GM13976 (cell line): ENCODE data around the gene TACR2.

Experiments
- DNase-seq: peaks from one replicate; pipeline ENCODE4 v3.0.0; 2012; ENCODE audit warnings: low spot score
- CTCF ChIP-seq: IDR thresholded peaks from 2 replicates; pipeline ENCODE4 v1.5.1; 2012; ENCODE audit warnings: borderline replicate concordance, mild to moderate bottlenecking; ENCODE audit not compliant: insufficient read depth; ENCODE audit errors: extremely low read depth, missing control alignments, control extremely low read depth
- in situ Hi-C: fragments of 300-500 bp; cut with MboI; formaldehyde crosslinking; loops from one replicate; pipeline ENCODE4 v1.12.0; 2022; ENCODE audit warnings: low sequenced_read_pairs, mixed read lengths, inconsistent platforms; ENCODE audit not compliant: unreplicated experiment

The TACR2 gene

GRCh38 chr10:69421611-69422308 is 5.0 kb upstream of the TACR2 start:
- in situ Hi-C loops, result loop anchor here (10.0 kb wide), 1 partner anchor 83 kb away; no protein-coding TSS in a partner anchor
- no peak for DNase-seq
- TF ChIP-seq CTCF, result no peak

GRCh38 chr10:69419744-69420126 is 3.0 kb upstream of the TACR2 start:
- in situ Hi-C loops, result loop anchor here (10.0 kb wide), 1 partner anchor 85 kb away; no protein-coding TSS in a partner anchor
- TF ChIP-seq CTCF, result no peak
- DNase-seq, result no peak

- TF ChIP-seq CTCF, result no peak
- in situ Hi-C loops, result no loop called here
- no peak for DNase-seq
Measured at GRCh38 chr10:69419096-69419743, 2.5 kb upstream of the TACR2 start.

- in situ Hi-C loops, result no loop called here
Measured at GRCh38 chr10:69418052-69418752, 1.5 kb upstream of the TACR2 start.

GRCh38 chr10:69417542-69417941 is 824 bp upstream of the TACR2 start:
- no peak for DNase-seq
- no peak for TF ChIP-seq CTCF
- in situ Hi-C loops, result no loop called here

More at GRCh38 chr10:69418052-69418752, 1.5 kb upstream of the TACR2 start:
- no peak for DNase-seq
- no peak for TF ChIP-seq CTCF

GRCh38 chr10:69415951-69416350 is 767 bp downstream of the TACR2 start:
- TF ChIP-seq CTCF, result no peak
- in situ Hi-C loops, result no loop called here
- no peak for DNase-seq
